Trophoblast cell (in vitro differentiated cells and primary cell): Measurements from ENCODE around the gene TCF25.

Experiments
- DNase-seq, 2 donors: peaks; one replicate each; pipeline ENCODE4 v3.0.0-alpha.2; 2016
- H2AFZ ChIP-seq: 2 replicates; pipeline ENCODE4 v1.6.1; 2013; ENCODE audit warnings: low read length, moderate library complexity, mild to moderate bottlenecking; ENCODE audit not compliant: insufficient read depth, poor library complexity
- H2AK5ac ChIP-seq: 2 replicates; pipeline ENCODE4 v1.6.1; 2013; ENCODE audit warnings: mild to moderate bottlenecking, low read length
- H2BK120ac ChIP-seq: 2 replicates; pipeline ENCODE4 v1.6.1; 2013; ENCODE audit warnings: low read length, mild to moderate bottlenecking, moderate library complexity; ENCODE audit not compliant: insufficient read depth, poor library complexity
- H2BK12ac ChIP-seq: 2 replicates; pipeline ENCODE4 v1.6.1; 2013; ENCODE audit warnings: mild to moderate bottlenecking, low read length, moderate library complexity
- H2BK5ac ChIP-seq: 2 replicates; pipeline ENCODE4 v1.6.1; 2013; ENCODE audit warnings: low read length, low read depth, moderate library complexity, mild to moderate bottlenecking; ENCODE audit not compliant: poor library complexity
- H3K14ac ChIP-seq: 2 replicates; pipeline ENCODE4 v1.6.1; 2013; ENCODE audit warnings: mild to moderate bottlenecking, low read length
- H3K18ac ChIP-seq: 2 replicates; pipeline ENCODE4 v1.6.1; 2013; ENCODE audit warnings: mild to moderate bottlenecking, low read length
- H3K23ac ChIP-seq: 2 replicates; pipeline ENCODE4 v1.6.1; 2013; ENCODE audit warnings: low read length
- H3K27ac ChIP-seq: 2 replicates; pipeline ENCODE4 v1.5.1; 2013; ENCODE audit warnings: low read depth, mild to moderate bottlenecking, inconsistent platforms, low read length, moderate library complexity
- H3K27me3 ChIP-seq: 2 replicates; pipeline ENCODE4 v1.6.1; 2013; ENCODE audit warnings: inconsistent platforms, mild to moderate bottlenecking, low read length, moderate library complexity; ENCODE audit not compliant: insufficient read depth
- H3K36me3 ChIP-seq, 2 experiments: 1 replicate in 1 of 2; 2 replicates in 1 of 2; pipeline ENCODE4 v1.6.1; 2013; ENCODE audit warnings: low read length in 2 of 2, mild to moderate bottlenecking in 2 of 2, moderate library complexity in 1 of 2; ENCODE audit not compliant: insufficient read depth in 2 of 2, control insufficient read depth in 1 of 2
- H3K4ac ChIP-seq: 2 replicates; pipeline ENCODE4 v1.6.1; 2013; ENCODE audit warnings: low read depth, mild to moderate bottlenecking, low read length, moderate library complexity
- H3K4me1 ChIP-seq, 2 experiments: 1 replicate in 1 of 2; 2 replicates in 1 of 2; pipeline ENCODE4 v1.6.1; 2013; ENCODE audit warnings: low read length in 2 of 2, mild to moderate bottlenecking in 2 of 2, moderate library complexity in 1 of 2; ENCODE audit not compliant: insufficient read depth in 2 of 2, control insufficient read depth in 1 of 2
- H3K4me2 ChIP-seq: 2 replicates; pipeline ENCODE4 v1.6.1; 2013; ENCODE audit warnings: inconsistent platforms, mild to moderate bottlenecking, low read length, moderate library complexity
- H3K4me3 ChIP-seq: 2 replicates; pipeline ENCODE4 v1.5.1; 2013; ENCODE audit warnings: mild to moderate bottlenecking, low read depth, low read length, inconsistent platforms
- H3K79me1 ChIP-seq: one replicate; pipeline ENCODE4 v1.6.1; 2013; ENCODE audit warnings: low read length
- H3K79me2 ChIP-seq: 2 replicates; pipeline ENCODE4 v1.6.1; 2013; ENCODE audit warnings: low read length, mild to moderate bottlenecking; ENCODE audit not compliant: control insufficient read depth, insufficient read depth, poor library complexity
- H3K9ac ChIP-seq: 2 replicates; pipeline ENCODE4 v1.6.1; 2013; ENCODE audit warnings: mild to moderate bottlenecking, low read length
- H3K9me3 ChIP-seq: 2 replicates; pipeline ENCODE4 v1.6.1; 2013; ENCODE audit warnings: low read depth, mild to moderate bottlenecking, control low read depth, inconsistent platforms, low read length; ENCODE audit not compliant: insufficient read depth
- H4K12ac ChIP-seq: 2 replicates; pipeline ENCODE4 v1.6.1; 2013; ENCODE audit warnings: low read depth, mild to moderate bottlenecking, low read length, moderate library complexity
- H4K8ac ChIP-seq: 2 replicates; pipeline ENCODE4 v1.6.1; 2013; ENCODE audit warnings: low read depth, mild to moderate bottlenecking, low read length, moderate library complexity
- H4K91ac ChIP-seq: one replicate; pipeline ENCODE4 v1.6.1; 2013; ENCODE audit warnings: low read depth, mild to moderate bottlenecking, low read length, moderate library complexity
- WGBS: extraction: QIAGEN DNeasy Blood & Tissue Kit; methylation state at CpG from one replicate; pipeline ENCODE4 v1.1.7; 2013; ENCODE audit warnings: missing lambda C conversion rate; ENCODE audit not compliant: insufficient read length, insufficient coverage; ENCODE audit errors: extremely low coverage; 5-methylcytosine and 5-hydroxymethylcytosine counted together

Gene TCF25

GRCh38 chr16:89853306-89853993, 19.9 kb upstream of the TCF25 start:
- no peak for DNase-seq
- no peaks in the 10 kb centered on the region for H3K27me3 ChIP-seq
- no peak overlapping the region for H3K9ac ChIP-seq
- no peak overlapping the region for H4K12ac ChIP-seq
- WGBS, result no CpG with 5 or more reads among the region's 21 CpGs
- no peak overlapping the region for H3K18ac ChIP-seq
- H2AK5ac ChIP-seq, result no peak overlapping the region
- H3K4ac ChIP-seq, result no peak overlapping the region
- H3K4me2 ChIP-seq, result no peak overlapping the region
- no peak overlapping the region for H2BK12ac ChIP-seq
- no peak overlapping the region for H4K91ac ChIP-seq
- no peak overlapping the region for H3K23ac ChIP-seq
- no peak overlapping the region for H3K14ac ChIP-seq
- H3K9me3 ChIP-seq, result no peaks in the 10 kb centered on the region
- peaks cover 18 to 36% of the 10 kb centered on the region in 2 experiments for H3K36me3 ChIP-seq
- no peak overlapping the region for H3K4me3 ChIP-seq
- H2BK120ac ChIP-seq, result no peak overlapping the region
- H2BK5ac ChIP-seq, result no peak overlapping the region
- H2AFZ ChIP-seq, result no peak overlapping the region
- H4K8ac ChIP-seq, result no peak overlapping the region
- no peak overlapping the region for H3K27ac ChIP-seq
- H3K79me1 ChIP-seq, result no peaks in the 10 kb centered on the region
- no peaks in the 10 kb centered on the region for H3K79me2 ChIP-seq
- H3K4me1 ChIP-seq, result no peaks in the 10 kb centered on the region

- H3K4me2 ChIP-seq, result no peak overlapping the region
- no peaks in the 10 kb centered on the region for H3K9me3 ChIP-seq
- H3K27me3 ChIP-seq, result no peaks in the 10 kb centered on the region
- no peak overlapping the region for H4K8ac ChIP-seq
- no peak overlapping the region for H2AK5ac ChIP-seq
- peaks cover 26 to 39% of the 10 kb centered on the region in 2 experiments for H3K36me3 ChIP-seq
- no peak overlapping the region for H2BK12ac ChIP-seq
- H3K23ac ChIP-seq, result no peak overlapping the region
- no peak overlapping the region for H4K12ac ChIP-seq
- H3K4me3 ChIP-seq, result no peak overlapping the region
- no peak overlapping the region for H2BK120ac ChIP-seq
- H3K4ac ChIP-seq, result no peak overlapping the region
- H3K14ac ChIP-seq, result no peak overlapping the region
- no peak overlapping the region for H2AFZ ChIP-seq
- H3K27ac ChIP-seq, result no peak overlapping the region
- no peaks in the 10 kb centered on the region for H3K4me1 ChIP-seq
- no peak overlapping the region for H4K91ac ChIP-seq
- H3K79me2 ChIP-seq, result no peaks in the 10 kb centered on the region
- H3K9ac ChIP-seq, result no peak overlapping the region
- H2BK5ac ChIP-seq, result no peak overlapping the region
- no peak for DNase-seq
- no peak overlapping the region for H3K18ac ChIP-seq
- no peaks in the 10 kb centered on the region for H3K79me1 ChIP-seq
- WGBS, result no CpG with 5 or more reads among the region's 26 CpGs
These were observed 18.0 kb upstream of the TCF25 start for GRCh38 chr16:89855301-89855945.

DNA sequence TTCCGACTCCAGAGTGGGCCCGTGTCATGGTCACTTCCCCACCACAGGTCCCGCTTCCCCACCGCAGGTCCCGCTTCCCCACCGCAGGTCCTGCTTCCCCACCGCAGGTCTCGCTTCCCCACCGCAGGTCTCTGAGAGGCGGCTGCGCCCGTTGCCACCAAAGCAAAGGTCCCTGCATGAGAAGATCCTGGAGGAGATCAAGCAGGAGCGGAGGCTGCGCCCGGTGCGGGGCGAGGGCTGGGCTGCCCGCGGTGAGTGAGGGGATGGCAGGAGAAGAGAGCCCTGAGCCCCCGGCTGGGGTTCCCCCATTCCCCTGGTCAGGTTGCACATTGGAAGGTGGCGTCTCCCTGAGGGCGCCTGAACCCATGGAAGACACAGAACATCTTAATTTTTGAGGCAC, 17.4 kb upstream of the TCF25 start:
- no peak overlapping the region for H3K27ac ChIP-seq
- WGBS, result no CpG with 5 or more reads among the region's 22 CpGs
- no peaks in the 10 kb centered on the region for H3K4me1 ChIP-seq
- H2BK12ac ChIP-seq, result no peak overlapping the region
- H3K79me2 ChIP-seq, result no peaks in the 10 kb centered on the region
- H2BK120ac ChIP-seq, result no peak overlapping the region
- H2BK5ac ChIP-seq, result no peak overlapping the region
- no peak overlapping the region for H3K23ac ChIP-seq
- H3K14ac ChIP-seq, result no peak overlapping the region
- H3K9me3 ChIP-seq, result no peaks in the 10 kb centered on the region
- no peak overlapping the region for H3K4me3 ChIP-seq
- peaks cover 28 to 39% of the 10 kb centered on the region in 2 experiments for H3K36me3 ChIP-seq
- H3K79me1 ChIP-seq, result no peaks in the 10 kb centered on the region
- H4K12ac ChIP-seq, result no peak overlapping the region
- no peak overlapping the region for H3K4ac ChIP-seq
- H3K18ac ChIP-seq, result no peak overlapping the region
- DNase-seq, result no peak
- H3K4me2 ChIP-seq, result no peak overlapping the region
- H2AK5ac ChIP-seq, result no peak overlapping the region
- H4K91ac ChIP-seq, result no peak overlapping the region
- H4K8ac ChIP-seq, result no peak overlapping the region
- no peak overlapping the region for H2AFZ ChIP-seq
- H3K9ac ChIP-seq, result no peak overlapping the region
- H3K27me3 ChIP-seq, result no peaks in the 10 kb centered on the region

DNA sequence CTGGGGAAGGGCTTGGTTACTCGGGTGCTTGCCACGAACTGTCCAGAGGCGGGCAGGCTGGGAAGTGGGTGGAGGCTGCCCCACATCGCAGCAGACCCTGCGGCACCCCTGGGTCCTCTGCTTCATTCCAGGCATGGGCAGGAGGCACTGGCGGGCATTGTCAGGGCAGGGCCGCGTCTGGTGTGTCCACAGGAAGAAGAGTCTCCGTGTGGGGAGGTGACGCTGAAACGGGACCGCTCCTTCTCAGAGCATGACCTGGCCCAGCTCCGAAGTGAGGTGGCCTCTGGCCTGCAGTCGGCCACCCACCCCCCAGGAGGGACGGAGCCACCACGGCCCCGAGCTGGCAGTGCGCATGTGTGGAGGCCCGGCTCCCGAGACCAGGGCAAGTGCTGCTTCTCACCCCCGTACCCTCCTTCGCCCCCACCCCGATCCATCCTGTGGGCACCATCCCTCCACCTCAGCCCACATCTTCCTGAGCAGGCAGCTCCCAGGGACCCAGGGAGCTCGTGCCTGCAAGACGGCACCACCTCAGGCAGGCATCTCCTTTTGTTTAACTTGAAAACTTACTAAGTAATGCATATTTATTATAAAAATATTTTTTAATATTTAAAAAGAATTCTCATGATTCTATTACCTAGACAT, 14.3 kb upstream of the TCF25 start:
- H3K79me1 ChIP-seq, result no peaks in the 10 kb centered on the region
- H3K4me3 ChIP-seq, result no peak overlapping the region
- no peak overlapping the region for H4K12ac ChIP-seq
- H3K4me1 ChIP-seq, result peaks cover 7 to 9% of the 10 kb centered on the region in 2 experiments
- no peak overlapping the region for H3K18ac ChIP-seq
- no peak overlapping the region for H3K14ac ChIP-seq
- WGBS, result no CpG with 5 or more reads among the region's 25 CpGs
- no peak overlapping the region for H2BK12ac ChIP-seq
- no peak overlapping the region for H3K23ac ChIP-seq
- H3K9ac ChIP-seq, result no peak overlapping the region
- H3K9me3 ChIP-seq, result peaks cover 2% of the 10 kb centered on the region
- no peaks in the 10 kb centered on the region for H3K79me2 ChIP-seq
- no peak overlapping the region for H2AFZ ChIP-seq
- H3K27ac ChIP-seq, result no peak overlapping the region
- H2BK120ac ChIP-seq, result no peak overlapping the region
- H4K91ac ChIP-seq, result no peak overlapping the region
- H3K4ac ChIP-seq, result no peak overlapping the region
- H4K8ac ChIP-seq, result no peak overlapping the region
- DNase-seq, result no peak
- H2BK5ac ChIP-seq, result no peak overlapping the region
- no peak overlapping the region for H2AK5ac ChIP-seq
- H3K36me3 ChIP-seq, result peaks cover 40 to 41% of the 10 kb centered on the region in 2 experiments
- H3K27me3 ChIP-seq, result no peaks in the 10 kb centered on the region
- H3K4me2 ChIP-seq, result no peak overlapping the region
